Activated CD8-positive, alpha-beta T cell treated with anti-CD3 and anti-CD28 coated beads for 36 hours (primary cell): Measurements from ENCODE around the gene COA1. TPM values are rescaled to one million over a fixed set of nuclear protein-coding genes. Genes with fewer than 3 reads are reported as not detected.

ENCODE experiments used
- ATAC-seq: fragments of 200-7000 bp; cut with Tn5 transposase; one replicate; pipeline ENCODE4 v1.10.0; 2021; ENCODE audit warnings: mild to moderate bottlenecking, moderate library complexity
- CTCF ChIA-PET: fragments of 350-600 bp; sonication (Branson Sonifier 250); formaldehyde crosslinking; loops from one replicate; lab custom pipeline; 2021; ENCODE audit warnings: antibody characterized with exemption; lab: Charles Lee
- POLR2A ChIA-PET: fragments of 350-600 bp; sonication (Branson Sonifier 250); formaldehyde crosslinking; loops from one replicate; lab custom pipeline; 2021; ENCODE audit warnings: antibody characterized with exemption; lab: Charles Lee
- DNase-seq: peaks from one replicate; pipeline ENCODE4 v3.0.0-alpha.2; 2020
- H3K27ac Mint-ChIP-seq: one replicate; pipeline ENCODE4 v1.8.0; 2021; ENCODE audit warnings: mild to moderate bottlenecking, mixed read lengths
- H3K27me3 Mint-ChIP-seq: one replicate; pipeline ENCODE4 v1.8.0; 2021; ENCODE audit warnings: mixed read lengths
- H3K36me3 Mint-ChIP-seq: one replicate; pipeline ENCODE4 v1.8.0; 2021; ENCODE audit warnings: low read depth, mixed read lengths
- H3K4me1 Mint-ChIP-seq: one replicate; pipeline ENCODE4 v1.8.0; 2021; ENCODE audit warnings: low read depth, mixed read lengths
- H3K4me3 Mint-ChIP-seq: one replicate; pipeline ENCODE4 v1.8.0; 2021; ENCODE audit warnings: mild to moderate bottlenecking, moderate library complexity, mixed read lengths
- H3K9me3 Mint-ChIP-seq: one replicate; pipeline ENCODE4 v1.8.0; 2021; ENCODE audit warnings: mixed read lengths
- CTCF ChIP-seq: fragments of 200-600 bp; IDR thresholded peaks from one replicate; pipeline ENCODE4 v1.8.0; 2022; ENCODE audit warnings: antibody characterized with exemption, mild to moderate bottlenecking
- intact Hi-C: fragments of 100-400 bp; cut with micrococcal nuclease; formaldehyde crosslinking; loops from one replicate; pipeline ENCODE4 v1.10.0; 2022
- total RNA-seq, 2 experiments: library from RNA; stranded (reverse); gene quantifications; one replicate each; pipeline ENCODE4 v1.2.3, GENCODE V29; 2021

COA1 gene
- total RNA-seq, 2 experiments from 2014 or later = 78.8 to 85.6 TPM

DNA sequence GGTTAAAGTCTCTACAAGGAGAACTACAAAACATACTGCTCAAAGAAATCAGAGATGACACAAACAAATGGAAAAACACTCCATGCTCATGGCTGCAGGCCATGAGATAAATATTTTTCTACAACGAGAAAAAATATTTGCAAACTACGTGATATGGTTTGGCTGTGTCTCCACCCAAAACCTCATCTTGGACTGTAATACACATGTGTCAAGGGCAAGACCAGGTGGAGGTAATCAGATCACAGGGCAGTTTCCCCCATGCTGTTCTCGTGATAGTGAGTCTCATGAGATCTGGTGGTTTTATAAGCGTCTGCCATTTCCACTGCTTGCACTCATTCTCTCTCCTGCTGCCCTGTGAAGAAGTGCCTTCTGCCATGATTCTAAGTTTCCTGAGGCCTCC, 57.8 kb downstream of the COA1 start:
- Mint-ChIP-seq H3K4me3 (no peak overlapping the region), H3K36me3 (peaks cover 66% of the 10 kb centered on the region), H3K4me1 (peaks cover 75% of the 10 kb centered on the region), H3K9me3 (peaks cover 41% of the 10 kb centered on the region), H3K27ac (peak overlapping the region; percentile 42), H3K27me3 (no peaks in the 10 kb centered on the region)
- no peak for TF ChIP-seq CTCF
- intact Hi-C loops = no loop called here
- DNase-seq = no peak
- ATAC-seq = no peak
- ChIA-PET CTCF (no interaction called here), POLR2A (no interaction called here)

- ChIA-PET POLR2A (interaction anchor here (0.6 to 1.6 kb wide), 8 partner anchors 10 to 88 kb away, joined by 3 to 7 read pairs (median 4); partner anchors contain the start of genes COA1 and STK17A), CTCF (interaction anchor here (0.9 to 3.7 kb wide), 6 partner anchors 9 to 87 kb away, joined by 3 to 14 read pairs (median 4); partner anchors contain the start of gene STK17A)
- DNase-seq (peak; percentile 95), ATAC-seq (peak; percentile 85)
- Mint-ChIP-seq H3K27me3 (no peaks in the 10 kb centered on the region), H3K9me3 (peaks cover 42% of the 10 kb centered on the region), H3K27ac (peak overlapping the region; percentile 97), H3K4me1 (peaks cover 79% of the 10 kb centered on the region), H3K4me3 (peak overlapping the region; percentile 75), H3K36me3 (peaks cover 73% of the 10 kb centered on the region)
- intact Hi-C loops = no loop called here
- TF ChIP-seq CTCF = no peak
Observed at GRCh38 chr7:43669286-43670081, 59.8 kb downstream of the COA1 start.

DNA sequence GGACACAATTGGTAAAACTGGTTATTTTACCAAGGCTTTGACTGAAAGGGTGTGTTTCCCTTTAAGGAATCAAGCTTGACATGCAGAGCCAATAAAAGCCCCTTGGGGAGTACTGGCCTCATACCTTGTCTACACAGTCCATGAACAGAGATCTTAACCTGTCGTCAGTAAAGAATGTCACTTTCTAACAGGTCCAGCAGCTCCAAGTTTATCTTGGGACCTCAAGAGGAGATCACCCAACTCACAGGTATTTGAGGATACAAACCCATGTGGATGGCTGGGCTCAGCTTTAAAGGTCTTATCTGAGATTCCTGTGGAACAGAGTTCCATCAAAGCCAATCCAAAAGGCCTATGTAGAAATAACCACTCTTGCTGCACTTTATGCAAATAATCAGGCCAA, 61.3 kb downstream of the COA1 start:
- ChIA-PET CTCF (interaction anchor here (1.1 to 3.7 kb wide), 2 partner anchors 32 to 86 kb away, joined by 3 to 14 read pairs; no protein-coding TSS in a partner anchor), POLR2A (interaction anchor here (1.2 kb wide), 1 partner anchor 20 kb away, joined by 4 read pairs; no protein-coding TSS in a partner anchor)
- no peak overlapping the region for H3K4me3 Mint-ChIP-seq
- no peaks in the 10 kb centered on the region for H3K27me3 Mint-ChIP-seq
- H3K36me3 Mint-ChIP-seq = peaks cover 65% of the 10 kb centered on the region
- intact Hi-C loops = no loop called here
- ATAC-seq (no peak), DNase-seq (no peak)
- peaks cover 76% of the 10 kb centered on the region for H3K4me1 Mint-ChIP-seq
- peak overlapping the region; percentile 12 for H3K27ac Mint-ChIP-seq
- TF ChIP-seq CTCF = no peak
- H3K9me3 Mint-ChIP-seq = peaks cover 37% of the 10 kb centered on the region

DNA sequence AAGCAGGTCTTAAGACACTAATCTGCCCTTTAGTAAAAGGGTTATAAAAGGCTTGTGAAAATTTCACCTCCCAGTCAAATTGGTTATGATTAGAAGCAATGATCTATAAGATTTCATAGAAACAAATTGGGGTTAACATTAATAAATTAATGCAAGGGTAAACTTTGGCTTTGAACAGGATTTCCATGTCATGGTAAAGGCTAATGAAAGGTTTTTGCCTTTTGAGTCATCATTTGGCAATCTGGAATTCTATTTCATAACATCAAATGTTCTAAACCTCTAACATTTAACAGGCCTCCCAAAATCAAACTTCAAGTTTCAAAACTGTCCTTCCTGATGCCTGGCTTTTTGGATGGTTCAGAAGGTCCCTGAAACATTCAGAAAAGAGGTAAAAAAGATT, 62.4 kb downstream of the COA1 start:
- no peak for TF ChIP-seq CTCF
- Mint-ChIP-seq H3K36me3 (peaks cover 61% of the 10 kb centered on the region), H3K4me3 (no peak overlapping the region), H3K27me3 (no peaks in the 10 kb centered on the region), H3K4me1 (peaks cover 71% of the 10 kb centered on the region), H3K9me3 (peaks cover 29% of the 10 kb centered on the region), H3K27ac (no peak overlapping the region)
- intact Hi-C loops = no loop called here
- no peak for ATAC-seq
- ChIA-PET POLR2A (interaction anchor here (1.2 kb wide), 1 partner anchor 19 kb away, joined by 4 read pairs; no protein-coding TSS in a partner anchor), CTCF (interaction anchor here (1.6 to 3.8 kb wide), 2 partner anchors 33 to 84 kb away, joined by 6 to 18 read pairs; partner anchors contain the start of gene STK17A)
- no peak for DNase-seq

- intact Hi-C loops = no loop called here
- ATAC-seq = no peak
- TF ChIP-seq CTCF = no peak
- ChIA-PET CTCF (interaction anchor here (0.9 to 3.8 kb wide), 3 partner anchors 20 to 82 kb away, joined by 3 to 18 read pairs (median 4); partner anchors contain the start of gene STK17A), POLR2A (interaction anchor here (1.1 to 1.8 kb wide), 4 partner anchors 15 to 64 kb away, joined by 3 to 10 read pairs (median 4); partner anchors contain the start of gene COA1)
- peaks cover 65% of the 10 kb centered on the region for H3K4me1 Mint-ChIP-seq
- H3K9me3 Mint-ChIP-seq = peaks cover 21% of the 10 kb centered on the region
- peak overlapping the region; percentile 48 for H3K27ac Mint-ChIP-seq
- H3K27me3 Mint-ChIP-seq = no peaks in the 10 kb centered on the region
- peaks cover 64% of the 10 kb centered on the region for H3K36me3 Mint-ChIP-seq
- no peak overlapping the region for H3K4me3 Mint-ChIP-seq
- DNase-seq = no peak
Observed at GRCh38 chr7:43664681-43665080, 64.6 kb downstream of the COA1 start.
